ENCODE measurements around the gene EGFL7. TPM values are rescaled to one million over a fixed set of nuclear protein-coding genes. Genes with fewer than 3 reads are reported as not detected.
A peak's percentile ranks its signal among the peaks of the same experiment; 100 is the strongest.

The EGFL7 gene
- polyA plus RNA-seq, 3 donors, result 1.3 to 2.8 (median 2.2) TPM

DNA sequence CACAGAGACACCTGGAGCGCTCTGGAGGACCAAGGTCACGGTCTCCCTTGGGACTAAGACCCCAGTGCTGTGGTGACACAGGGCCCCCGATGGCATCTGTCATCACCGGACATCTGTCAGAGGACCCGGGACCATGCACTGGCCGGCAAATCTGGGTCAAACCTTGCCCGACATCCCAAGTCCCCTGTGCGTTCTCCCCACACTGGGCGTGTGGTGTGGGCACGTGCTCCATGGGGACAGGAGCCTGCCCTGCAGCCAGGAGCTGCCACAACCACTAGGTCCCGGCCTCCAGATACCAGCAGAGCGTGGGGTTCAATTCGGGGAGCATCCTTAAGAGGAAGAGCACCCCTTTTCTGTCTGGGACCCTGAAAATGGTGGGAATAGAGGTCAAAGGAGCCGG, 21.0 kb downstream of the EGFL7 start:
- no peaks in the 10 kb centered on the region for H3K9me3 ChIP-seq (replicated peaks in 1 of 2; ENCODE audit: control insufficient read depth in 1 of 2, insufficient read depth in 1 of 2, low read length in 2 of 2)
- peaks cover 0 to 13% of the 10 kb centered on the region in 2 donors for H3K36me3 ChIP-seq (replicated peaks in 1 of 2; ENCODE audit: control insufficient read depth in 1 of 2, insufficient read depth in 2 of 2, low read length in 2 of 2)
- H3K27me3 ChIP-seq (ENCODE audit: control insufficient read depth in 2 of 2, insufficient read depth in 2 of 2, low read length in 2 of 2), result no peaks in the 10 kb centered on the region
- no peaks in the 10 kb centered on the region for H3K27me3 Mint-ChIP-seq (ENCODE audit: low read depth in 3 of 3)
- no peak overlapping the region for H3K27ac ChIP-seq (ENCODE audit: low read depth in 1 of 2, low read length in 2 of 2)
- no peak overlapping the region for H3K4me3 ChIP-seq (replicated peaks in 1 of 3; ENCODE audit: low read depth in 2 of 3, low read length in 3 of 3)
- WGBS (ENCODE audit: insufficient coverage), result 98% methylated on average over 13 of the region's 14 CpGs
- H3K27ac Mint-ChIP-seq, result no peak overlapping the region
- intact Hi-C loops (cut with micrococcal nuclease), result no loop called here
- no peak overlapping the region for H3K4me3 Mint-ChIP-seq
- peaks cover 65% of the 10 kb centered on the region for H4K20me1 ChIP-seq (ENCODE audit: insufficient read depth, low read length)
- no peak for DNase-seq
- peaks cover 0 to 3% (median 0%) of the 10 kb centered on the region in 7 donors for H3K9me3 Mint-ChIP-seq
- H2AFZ ChIP-seq (ENCODE audit: insufficient read depth, low read depth, low read length, poor library complexity, severe bottlenecking), result no peak overlapping the region
- H3K4me1 ChIP-seq (ENCODE audit: control insufficient read depth in 1 of 2, insufficient read depth in 2 of 2, low read length in 2 of 2), result peaks cover 47 to 67% of the 10 kb centered on the region in 2 donors
- no peak overlapping the region for H3K9ac ChIP-seq (ENCODE audit: insufficient read depth, low read length, poor library complexity, severe bottlenecking)
- H3K79me2 ChIP-seq (ENCODE audit: insufficient read depth, low read length), result peaks cover 71% of the 10 kb centered on the region
- H3K4me2 ChIP-seq (replicated peaks; ENCODE audit: extremely low read depth, low read length, poor library complexity, severe bottlenecking), result no peak overlapping the region
- TF ChIP-seq, protein P1, sequence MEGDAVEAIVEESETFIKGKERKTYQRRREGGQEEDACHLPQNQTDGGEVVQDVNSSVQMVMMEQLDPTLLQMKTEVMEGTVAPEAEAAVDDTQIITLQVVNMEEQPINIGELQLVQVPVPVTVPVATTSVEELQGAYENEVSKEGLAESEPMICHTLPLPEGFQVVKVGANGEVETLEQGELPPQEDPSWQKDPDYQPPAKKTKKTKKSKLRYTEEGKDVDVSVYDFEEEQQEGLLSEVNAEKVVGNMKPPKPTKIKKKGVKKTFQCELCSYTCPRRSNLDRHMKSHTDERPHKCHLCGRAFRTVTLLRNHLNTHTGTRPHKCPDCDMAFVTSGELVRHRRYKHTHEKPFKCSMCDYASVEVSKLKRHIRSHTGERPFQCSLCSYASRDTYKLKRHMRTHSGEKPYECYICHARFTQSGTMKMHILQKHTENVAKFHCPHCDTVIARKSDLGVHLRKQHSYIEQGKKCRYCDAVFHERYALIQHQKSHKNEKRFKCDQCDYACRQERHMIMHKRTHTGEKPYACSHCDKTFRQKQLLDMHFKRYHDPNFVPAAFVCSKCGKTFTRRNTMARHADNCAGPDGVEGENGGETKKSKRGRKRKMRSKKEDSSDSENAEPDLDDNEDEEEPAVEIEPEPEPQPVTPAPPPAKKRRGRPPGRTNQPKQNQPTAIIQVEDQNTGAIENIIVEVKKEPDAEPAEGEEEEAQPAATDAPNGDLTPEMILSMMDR (IDR thresholded peaks at IDR 0.05), result no peak
- H3K4me1 Mint-ChIP-seq, result peaks cover 45% of the 10 kb centered on the region
- peaks cover 0 to 12% of the 10 kb centered on the region in 2 donors for H3K36me3 Mint-ChIP-seq

DNA sequence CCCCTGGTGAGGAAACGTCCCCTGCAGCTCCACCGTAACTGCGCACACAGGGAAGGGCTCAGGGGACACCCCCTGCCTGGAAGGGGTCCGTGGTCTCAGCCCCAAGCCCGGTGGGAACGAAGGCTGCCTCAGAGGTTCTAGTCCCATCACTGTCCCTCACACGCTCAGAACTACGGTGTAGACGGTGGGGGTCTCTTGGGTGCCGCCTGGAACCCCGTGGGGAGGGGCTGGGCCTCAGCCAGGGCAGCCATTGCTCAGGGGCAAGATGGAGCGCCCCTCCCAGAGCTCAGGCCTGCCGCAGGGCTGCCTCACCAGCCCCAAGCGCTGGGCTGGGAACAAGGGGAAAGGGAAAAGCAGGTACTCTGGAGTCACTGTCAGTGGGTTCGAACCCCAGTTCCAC, 21.6 kb downstream of the EGFL7 start:
- Histone ChIP-seq H4K20me1 (ENCODE audit: insufficient read depth, low read length) (peaks cover 59% of the 10 kb centered on the region), H3K9ac (ENCODE audit: insufficient read depth, low read length, poor library complexity, severe bottlenecking) (no peak overlapping the region), H3K4me2 (replicated peaks; ENCODE audit: extremely low read depth, low read length, poor library complexity, severe bottlenecking) (no peak overlapping the region), H2AFZ (ENCODE audit: insufficient read depth, low read depth, low read length, poor library complexity, severe bottlenecking) (no peak overlapping the region), H3K9me3 (replicated peaks in 1 of 2; ENCODE audit: control insufficient read depth in 1 of 2, insufficient read depth in 1 of 2, low read length in 2 of 2) (no peaks in the 10 kb centered on the region), H3K4me3 (replicated peaks in 1 of 3; ENCODE audit: low read depth in 2 of 3, low read length in 3 of 3) (no peak overlapping the region), H3K36me3 (replicated peaks in 1 of 2; ENCODE audit: control insufficient read depth in 1 of 2, insufficient read depth in 2 of 2, low read length in 2 of 2) (peaks cover 0 to 13% of the 10 kb centered on the region in 2 donors), H3K27ac (ENCODE audit: low read depth in 1 of 2, low read length in 2 of 2) (peak overlapping the region in 1 of 2 donors; percentile 16), H3K79me2 (ENCODE audit: insufficient read depth, low read length) (peaks cover 66% of the 10 kb centered on the region), H3K27me3 (ENCODE audit: control insufficient read depth in 2 of 2, insufficient read depth in 2 of 2, low read length in 2 of 2) (no peaks in the 10 kb centered on the region), H3K4me1 (ENCODE audit: control insufficient read depth in 1 of 2, insufficient read depth in 2 of 2, low read length in 2 of 2) (peaks cover 41 to 61% of the 10 kb centered on the region in 2 donors)
- no peak for DNase-seq
- TF ChIP-seq, protein P1 (IDR thresholded peaks at IDR 0.05), result no peak
- Mint-ChIP-seq H3K4me3 (no peak overlapping the region), H3K4me1 (peaks cover 41% of the 10 kb centered on the region), H3K36me3 (peaks cover 0 to 12% of the 10 kb centered on the region in 2 donors), H3K27me3 (ENCODE audit: low read depth in 3 of 3) (no peaks in the 10 kb centered on the region), H3K9me3 (peaks cover 0 to 3% (median 0%) of the 10 kb centered on the region in 7 donors), H3K27ac (no peak overlapping the region)
- intact Hi-C loops (cut with micrococcal nuclease), result no loop called here
- WGBS (ENCODE audit: insufficient coverage), result 93% methylated on average over 13 of the region's 15 CpGs
